ENCODE results near the gene CCDC102A. TPM values are rescaled to one million over a fixed set of nuclear protein-coding genes. Genes with fewer than 3 reads are reported as not detected.

CCDC102A gene
- total RNA-seq, 1 donor from 2014 or later: 6.4 TPM

DNA sequence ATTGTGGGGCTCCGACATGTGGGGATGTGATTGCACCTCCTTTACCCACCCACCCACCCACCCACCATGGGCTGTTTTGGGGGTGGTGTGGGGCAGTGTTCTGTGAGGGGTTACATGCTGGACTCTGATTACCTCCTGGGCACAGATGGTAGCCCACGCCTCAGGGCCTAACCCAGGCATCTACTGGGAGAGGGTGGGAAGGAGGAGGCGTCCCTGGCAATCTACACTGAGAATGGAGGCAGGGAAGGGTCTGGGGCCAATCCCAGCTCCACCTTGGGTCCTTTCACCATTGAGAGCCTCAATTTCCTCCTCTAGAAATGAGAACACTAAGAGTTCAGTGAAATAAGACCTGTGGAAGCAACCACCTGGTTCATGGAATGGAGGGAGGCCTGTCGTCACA lies 38.3 kb downstream of the CCDC102A start:
- peaks cover 12% of the 10 kb centered on the region for H3K4me1 Mint-ChIP-seq
- TF ChIP-seq, protein P1, sequence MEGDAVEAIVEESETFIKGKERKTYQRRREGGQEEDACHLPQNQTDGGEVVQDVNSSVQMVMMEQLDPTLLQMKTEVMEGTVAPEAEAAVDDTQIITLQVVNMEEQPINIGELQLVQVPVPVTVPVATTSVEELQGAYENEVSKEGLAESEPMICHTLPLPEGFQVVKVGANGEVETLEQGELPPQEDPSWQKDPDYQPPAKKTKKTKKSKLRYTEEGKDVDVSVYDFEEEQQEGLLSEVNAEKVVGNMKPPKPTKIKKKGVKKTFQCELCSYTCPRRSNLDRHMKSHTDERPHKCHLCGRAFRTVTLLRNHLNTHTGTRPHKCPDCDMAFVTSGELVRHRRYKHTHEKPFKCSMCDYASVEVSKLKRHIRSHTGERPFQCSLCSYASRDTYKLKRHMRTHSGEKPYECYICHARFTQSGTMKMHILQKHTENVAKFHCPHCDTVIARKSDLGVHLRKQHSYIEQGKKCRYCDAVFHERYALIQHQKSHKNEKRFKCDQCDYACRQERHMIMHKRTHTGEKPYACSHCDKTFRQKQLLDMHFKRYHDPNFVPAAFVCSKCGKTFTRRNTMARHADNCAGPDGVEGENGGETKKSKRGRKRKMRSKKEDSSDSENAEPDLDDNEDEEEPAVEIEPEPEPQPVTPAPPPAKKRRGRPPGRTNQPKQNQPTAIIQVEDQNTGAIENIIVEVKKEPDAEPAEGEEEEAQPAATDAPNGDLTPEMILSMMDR (conservative IDR thresholded peaks at IDR 0.05): no peak
- no peak overlapping the region for H3K27ac Mint-ChIP-seq (ENCODE audit: unreplicated experiment)
- H3K27me3 Mint-ChIP-seq (ENCODE audit: low read depth): no peaks in the 10 kb centered on the region
- H3K4me3 Mint-ChIP-seq: no peak overlapping the region
- no peaks in the 10 kb centered on the region for H3K9me3 Mint-ChIP-seq
- no peaks in the 10 kb centered on the region for H3K36me3 Mint-ChIP-seq (ENCODE audit: low read depth)
- DNase-seq (ENCODE audit: low read depth, low spot score): no peak

DNA sequence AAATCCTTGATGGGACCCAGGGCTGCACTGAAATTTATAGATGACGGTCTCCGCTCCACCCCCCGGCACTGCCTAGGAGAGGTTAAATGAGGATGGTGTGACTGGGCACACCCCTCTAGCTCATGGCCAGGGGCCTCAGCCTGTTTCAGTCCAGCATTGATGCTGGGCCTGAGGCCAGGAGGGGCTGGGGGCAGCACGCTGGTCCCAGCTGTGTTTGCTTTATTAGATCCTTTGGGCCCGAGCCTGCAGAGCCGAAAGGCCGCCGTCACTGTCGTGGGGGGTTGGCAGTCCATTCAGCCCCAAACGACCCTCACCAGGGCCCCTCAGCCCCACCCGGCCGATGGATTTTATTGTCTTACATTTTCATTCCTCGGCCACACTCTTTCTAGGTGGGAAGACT lies 39.2 kb downstream of the CCDC102A start:
- H3K9me3 Mint-ChIP-seq: no peaks in the 10 kb centered on the region
- H3K36me3 Mint-ChIP-seq (ENCODE audit: low read depth): no peaks in the 10 kb centered on the region
- TF ChIP-seq, protein P1 (conservative IDR thresholded peaks at IDR 0.05): no peak
- H3K27me3 Mint-ChIP-seq (ENCODE audit: low read depth): no peaks in the 10 kb centered on the region
- no peak overlapping the region for H3K4me3 Mint-ChIP-seq
- H3K4me1 Mint-ChIP-seq: peaks cover 12% of the 10 kb centered on the region
- no peak overlapping the region for H3K27ac Mint-ChIP-seq (ENCODE audit: unreplicated experiment)
- DNase-seq (ENCODE audit: low read depth, low spot score): no peak

DNA sequence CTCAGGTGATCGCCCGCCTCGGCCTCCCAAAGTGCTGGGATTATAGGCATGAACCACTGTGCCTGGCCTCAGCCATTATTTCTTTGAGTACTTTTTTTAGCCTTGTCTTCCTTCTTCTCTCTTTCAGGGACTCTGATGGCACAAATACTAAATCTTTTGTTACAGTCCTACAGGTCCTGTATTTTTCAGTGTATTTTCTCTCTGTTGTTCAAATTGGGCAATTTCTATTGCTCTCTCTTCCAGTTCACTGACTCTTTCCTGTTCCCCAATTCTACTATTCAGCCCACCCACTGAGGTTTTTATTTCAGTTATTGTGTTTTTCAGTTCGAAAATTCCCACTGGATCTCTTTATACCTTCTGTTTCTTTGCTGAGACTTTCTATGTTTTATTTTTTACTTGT lies 42.6 kb downstream of the CCDC102A start:
- no peaks in the 10 kb centered on the region for H3K27me3 Mint-ChIP-seq (ENCODE audit: low read depth)
- peaks cover 8% of the 10 kb centered on the region for H3K4me1 Mint-ChIP-seq
- DNase-seq (ENCODE audit: low read depth, low spot score): no peak
- H3K36me3 Mint-ChIP-seq (ENCODE audit: low read depth): no peaks in the 10 kb centered on the region
- H3K9me3 Mint-ChIP-seq: no peaks in the 10 kb centered on the region
- H3K27ac Mint-ChIP-seq (ENCODE audit: unreplicated experiment): no peak overlapping the region
- TF ChIP-seq, protein P1 (conservative IDR thresholded peaks at IDR 0.05): no peak
- no peak overlapping the region for H3K4me3 Mint-ChIP-seq

DNA sequence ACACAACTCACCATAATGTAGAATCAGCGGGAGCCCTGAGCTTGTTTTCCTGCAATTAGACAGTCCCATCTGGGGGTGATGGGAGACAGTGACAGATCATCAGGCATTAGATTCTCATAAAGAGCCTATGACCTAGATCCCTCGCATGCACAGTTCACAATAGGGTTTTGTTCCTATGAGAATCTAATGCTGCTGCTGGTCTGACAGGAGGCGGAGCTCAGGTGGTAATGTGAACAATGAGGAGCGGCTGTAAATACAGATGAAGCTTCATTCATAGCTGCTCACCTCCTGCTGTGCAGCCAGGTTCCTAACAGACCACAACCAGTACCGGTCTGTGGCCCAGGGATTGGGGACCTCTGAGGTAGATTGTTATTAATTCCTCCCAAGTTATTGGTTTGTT lies 47.1 kb downstream of the CCDC102A start:
- TF ChIP-seq, protein P1 (conservative IDR thresholded peaks at IDR 0.05): no peak
- Mint-ChIP-seq H3K27ac (ENCODE audit: unreplicated experiment) (no peak overlapping the region), H3K27me3 (ENCODE audit: low read depth) (peaks cover 6% of the 10 kb centered on the region), H3K4me3 (no peak overlapping the region), H3K9me3 (no peaks in the 10 kb centered on the region), H3K36me3 (ENCODE audit: low read depth) (no peaks in the 10 kb centered on the region), H3K4me1 (peaks cover 23% of the 10 kb centered on the region)
- DNase-seq (ENCODE audit: low read depth, low spot score): no peak

DNA sequence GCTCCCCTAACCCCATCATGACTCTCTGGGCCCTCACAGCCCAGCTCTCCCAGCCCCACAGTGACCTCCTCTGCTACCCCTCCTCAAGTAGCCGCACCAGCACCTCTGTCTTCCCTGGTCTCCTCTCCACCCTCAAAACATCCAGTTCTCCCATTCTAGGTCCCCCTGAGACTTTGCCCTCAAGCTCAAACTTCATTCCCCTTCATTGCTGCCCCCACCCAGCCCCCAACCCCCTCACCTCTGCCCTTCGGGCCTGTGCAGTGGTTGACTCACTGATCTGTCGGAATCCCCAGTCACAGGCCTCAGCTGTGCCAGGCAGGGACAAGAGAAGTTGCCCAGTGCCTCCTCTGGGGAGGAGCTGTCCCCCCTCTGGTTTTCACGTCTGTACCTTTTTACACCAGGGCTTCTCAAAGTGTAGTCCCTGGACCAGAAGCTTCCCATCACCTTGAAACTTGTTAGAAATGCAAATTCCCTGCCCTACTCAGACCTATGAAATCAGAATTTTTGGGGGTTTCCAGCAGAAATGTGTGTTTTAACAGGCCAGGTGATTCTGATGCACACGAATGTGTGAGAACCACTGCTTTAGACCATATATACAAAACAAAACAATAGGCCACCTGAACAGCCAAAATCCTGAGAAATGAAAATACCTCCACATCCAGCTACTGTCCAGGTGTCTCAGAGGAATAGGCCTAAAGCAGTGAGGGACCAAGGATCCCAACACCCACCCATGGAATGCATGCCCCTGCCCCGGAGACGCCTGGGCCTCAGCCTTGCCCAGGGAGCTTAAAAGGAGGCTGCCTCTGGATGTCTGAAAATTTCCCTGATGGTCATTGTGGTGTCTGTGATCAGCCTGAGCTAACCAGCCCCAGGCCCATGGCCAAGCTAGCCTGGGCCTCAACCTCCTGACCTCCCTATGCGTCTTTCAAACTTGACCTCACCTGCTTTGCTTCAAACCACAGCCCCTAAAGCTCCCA lies 49.2 kb downstream of the CCDC102A start:
- Mint-ChIP-seq H3K36me3 (ENCODE audit: low read depth) (no peaks in the 10 kb centered on the region), H3K9me3 (no peaks in the 10 kb centered on the region), H3K27me3 (ENCODE audit: low read depth) (peaks cover 6% of the 10 kb centered on the region), H3K4me3 (peak overlapping the region; percentile 85), H3K27ac (ENCODE audit: unreplicated experiment) (no peak overlapping the region), H3K4me1 (peaks cover 18% of the 10 kb centered on the region)
- DNase-seq (ENCODE audit: low read depth, low spot score): no peak
- TF ChIP-seq, protein P1 (conservative IDR thresholded peaks at IDR 0.05): no peak
